ENCODE measurements around the gene CDC42EP2.

DNA sequence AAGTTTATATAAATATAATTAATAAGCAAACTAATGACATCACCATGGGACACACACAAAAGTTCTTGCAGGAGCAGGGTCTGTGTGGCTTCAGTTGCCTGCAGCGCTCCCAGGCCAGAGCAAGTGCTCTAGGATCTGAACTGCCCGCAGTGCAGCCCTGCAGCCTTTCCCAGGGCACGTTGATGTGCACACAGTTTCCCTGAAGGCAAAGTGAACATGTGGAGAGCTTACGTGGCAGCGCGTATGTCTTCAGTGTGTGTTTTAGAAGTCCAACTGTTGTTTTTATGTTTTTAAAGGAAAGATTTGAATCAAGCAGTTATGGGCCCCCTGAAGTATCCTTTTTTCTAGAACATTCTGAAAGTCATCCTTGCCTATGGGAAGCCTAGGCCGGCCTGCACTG lies 38.7 kb downstream of the CDC42EP2 start:
- TF ChIP-seq CTCF (IDR thresholded peaks at IDR 0.05) (no peak), POLR2A (IDR thresholded peaks at IDR 0.05) (no peak)

Data from testis (tissue), 2 donors.